ENCODE measurements around the gene LEF1. TPM values are rescaled to one million over a fixed set of nuclear protein-coding genes. Genes with fewer than 3 reads are reported as not detected.

LEF1 gene
- total RNA-seq, result 100 to 1,000 TPM; 111 to 122 TPM

DNA sequence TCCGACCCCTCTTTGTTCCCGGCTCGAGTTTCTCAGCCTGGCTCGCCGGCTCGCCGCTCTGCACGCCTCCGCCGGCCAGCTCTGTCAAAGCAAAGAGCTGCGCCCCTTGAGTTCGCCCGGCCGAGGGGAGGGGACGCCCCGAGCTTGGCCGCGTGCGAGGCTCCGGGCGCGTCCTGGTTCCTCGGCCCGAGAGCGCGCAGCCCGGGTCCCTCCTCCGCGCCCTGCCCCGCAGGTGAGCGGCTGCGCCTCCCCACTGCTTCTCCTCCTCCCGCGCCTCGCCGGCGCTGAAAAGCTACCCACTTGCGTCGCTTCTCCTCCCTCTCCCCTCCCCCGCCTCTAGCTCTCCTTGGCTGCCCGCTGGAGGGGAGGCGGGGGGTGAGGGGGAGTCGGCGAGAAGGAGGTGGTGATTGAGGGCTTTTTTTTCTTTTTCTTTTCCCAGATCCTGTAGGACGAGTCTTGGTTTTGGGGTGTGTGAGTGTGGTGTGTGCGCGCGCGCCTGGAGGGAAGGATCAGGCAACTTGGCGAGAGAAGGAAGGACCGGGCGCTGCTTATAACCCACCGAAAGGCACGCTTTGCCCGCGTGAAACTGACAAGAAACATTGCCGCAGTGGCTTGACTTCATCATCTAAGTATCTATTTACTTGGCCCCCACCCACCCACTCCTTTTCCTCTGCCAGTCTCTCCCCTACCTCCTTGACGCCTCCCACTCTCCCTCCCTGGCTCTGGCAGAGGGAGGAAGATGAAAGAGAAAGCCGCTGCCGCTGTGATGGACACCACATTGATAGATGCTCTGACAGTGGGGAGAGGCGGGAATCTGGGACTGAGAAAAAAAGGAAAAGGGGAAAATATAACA is at the start of gene LEF1:
TSS of gene LEF1 (minus strand) at position 262 of the 853 bp plus-strand sequence. CDS start 1,165 bp downstream, outside the sequence.
- peaks cover 19% of the 10 kb centered on the region for H3K36me3 Mint-ChIP-seq
- H3K4me1 Mint-ChIP-seq (ENCODE audit: low read depth), result peaks cover 33% of the 10 kb centered on the region
- H3K9me3 Mint-ChIP-seq, result no peaks in the 10 kb centered on the region
- intact Hi-C loops (cut with micrococcal nuclease), result loop anchor here (2.0 to 10.0 kb wide), 4 partner anchors 186 to 1396 kb away; partner anchors contain the start of gene MCUB
- peaks cover 9% of the 10 kb centered on the region for H3K27me3 Mint-ChIP-seq
- peak; percentile 81 for DNase-seq
- H3K27ac Mint-ChIP-seq, result peak within 1 kb of the TSS; percentile 94
- POLR2A ChIA-PET, result interaction anchor here (0.6 to 3.9 kb wide), 16 partner anchors 9 to 482 kb away, joined by 3 to 18 read pairs (median 3); partner anchors contain the start of genes OSTC and RPL34
- peak within 1 kb of the TSS; percentile 85 for H3K4me3 Mint-ChIP-seq
- CTCF ChIA-PET, result interaction anchor here (1.0 to 4.4 kb wide), 5 partner anchors 10 to 145 kb away, joined by 3 to 19 read pairs (median 6); no protein-coding TSS in a partner anchor

DNA sequence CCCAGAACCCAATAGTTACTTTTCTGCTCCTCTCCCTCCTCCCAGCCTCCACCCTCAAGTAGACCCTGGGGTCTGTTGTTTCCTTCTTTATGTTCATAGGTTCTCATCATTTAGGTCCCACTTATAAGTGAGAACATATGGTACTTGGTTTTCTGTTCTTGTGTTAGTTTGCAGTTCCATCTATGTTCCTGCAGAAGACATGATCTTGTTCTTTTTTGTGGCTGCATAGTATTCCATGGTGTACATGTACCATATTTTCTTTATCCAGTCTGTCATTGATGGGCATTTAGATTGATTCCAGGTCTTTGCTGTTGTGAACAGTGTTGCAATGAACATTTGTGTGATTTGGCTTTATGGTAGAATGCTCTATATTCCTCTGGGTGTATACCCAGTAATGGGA is 47.8 kb upstream of the LEF1 start:
- intact Hi-C loops (cut with micrococcal nuclease), result no loop called here
- H3K36me3 Mint-ChIP-seq, result peaks cover 4% of the 10 kb centered on the region

DNA sequence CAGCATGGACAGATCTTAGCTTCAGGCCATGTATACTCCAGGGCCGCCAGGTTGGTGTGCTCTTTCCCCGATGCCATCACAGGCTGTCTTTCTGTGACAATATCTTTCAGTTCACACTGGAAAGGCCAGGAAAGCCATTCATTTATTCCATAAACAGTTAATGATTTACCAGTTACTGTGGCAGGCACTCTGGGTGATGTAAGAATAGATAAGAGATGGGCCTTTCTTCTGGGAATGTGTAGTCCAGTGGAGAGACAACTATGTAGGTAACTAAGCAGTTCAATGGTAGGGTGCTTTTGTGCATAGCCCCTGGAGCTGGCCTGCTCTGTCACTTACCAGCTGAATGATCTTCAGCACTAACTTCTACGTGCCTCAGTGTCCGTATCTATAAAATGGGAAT is 46.3 kb upstream of the LEF1 start:
- H3K4me1 Mint-ChIP-seq (ENCODE audit: low read depth), result peaks cover 9% of the 10 kb centered on the region
- no peak overlapping the region for H3K4me3 Mint-ChIP-seq
- ChIA-PET POLR2A (interaction anchor here (0.5 kb wide), 1 partner anchor 380 kb away, joined by 4 read pairs; no protein-coding TSS in a partner anchor), CTCF (no interaction called here)
- peaks cover 4% of the 10 kb centered on the region for H3K9me3 Mint-ChIP-seq
- no peaks in the 10 kb centered on the region for H3K27me3 Mint-ChIP-seq
- intact Hi-C loops (cut with micrococcal nuclease), result no loop called here
- H3K27ac Mint-ChIP-seq, result no peak overlapping the region
- H3K36me3 Mint-ChIP-seq, result peaks cover 4% of the 10 kb centered on the region
- DNase-seq, result no peak

More for the DNA sequence above, 47.8 kb upstream of the LEF1 start:
- H3K27ac Mint-ChIP-seq, result no peak overlapping the region
- no peak overlapping the region for H3K4me3 Mint-ChIP-seq
- H3K27me3 Mint-ChIP-seq, result no peaks in the 10 kb centered on the region
- ChIA-PET POLR2A (no interaction called here), CTCF (no interaction called here)
- peaks cover 3% of the 10 kb centered on the region for H3K4me1 Mint-ChIP-seq (ENCODE audit: low read depth)
- H3K9me3 Mint-ChIP-seq, result peaks cover 4% of the 10 kb centered on the region
- DNase-seq, result no peak

DNA sequence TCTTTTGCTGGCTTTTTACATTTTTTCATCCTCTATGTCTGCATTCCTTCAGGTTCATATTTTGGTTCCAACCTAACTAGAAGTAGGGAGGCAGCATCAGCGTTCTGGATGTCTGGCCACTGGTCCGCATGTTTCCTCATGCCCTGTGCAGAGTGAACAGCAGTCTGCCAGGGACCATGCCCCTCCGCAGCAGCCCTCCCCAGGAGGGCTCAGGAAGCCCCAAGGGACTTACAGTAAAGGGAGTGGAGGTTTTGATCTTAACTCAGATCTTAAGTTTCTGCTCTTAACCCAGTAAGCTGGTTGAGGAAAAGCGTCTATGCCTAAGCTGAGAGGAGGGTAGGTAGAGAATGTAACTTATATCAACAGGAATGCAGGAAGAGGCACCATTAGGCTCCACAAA is 45.0 kb upstream of the LEF1 start:
- Mint-ChIP-seq H3K27ac (no peak overlapping the region), H3K36me3 (peaks cover 4% of the 10 kb centered on the region), H3K4me1 (ENCODE audit: low read depth) (peaks cover 9% of the 10 kb centered on the region), H3K27me3 (no peaks in the 10 kb centered on the region), H3K9me3 (peaks cover 4% of the 10 kb centered on the region), H3K4me3 (no peak overlapping the region)
- ChIA-PET POLR2A (no interaction called here), CTCF (no interaction called here)
- DNase-seq, result no peak
- intact Hi-C loops (cut with micrococcal nuclease), result loop anchor here (5.0 kb wide), 1 partner anchor 214 kb away; no protein-coding TSS in a partner anchor

DNA sequence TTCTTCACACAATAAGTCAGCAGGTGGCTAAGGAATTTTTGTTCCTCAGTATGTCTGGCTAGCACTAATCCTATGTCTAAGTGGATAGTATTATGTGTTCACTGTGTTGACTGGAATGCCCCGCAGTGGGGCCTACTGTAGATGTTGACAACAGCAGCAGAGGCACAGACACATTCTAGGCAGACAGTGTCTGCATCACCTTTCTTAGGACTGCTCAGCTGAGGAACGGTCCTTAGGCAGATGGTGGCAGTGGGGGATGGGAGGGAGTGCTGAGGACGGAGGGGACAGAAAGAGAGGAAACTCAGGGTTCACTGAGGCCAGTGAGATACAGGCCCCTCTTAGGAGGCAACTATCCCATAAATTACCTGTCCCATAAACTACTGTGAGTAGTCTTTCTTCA is 44.6 kb upstream of the LEF1 start:
- ChIA-PET POLR2A (no interaction called here), CTCF (no interaction called here)
- DNase-seq, result no peak
- Mint-ChIP-seq H3K9me3 (peaks cover 4% of the 10 kb centered on the region), H3K36me3 (peaks cover 4% of the 10 kb centered on the region), H3K4me1 (ENCODE audit: low read depth) (peaks cover 9% of the 10 kb centered on the region), H3K27ac (no peak overlapping the region), H3K27me3 (no peaks in the 10 kb centered on the region), H3K4me3 (no peak overlapping the region)
- intact Hi-C loops (cut with micrococcal nuclease), result loop anchor here (5.0 kb wide), 1 partner anchor 214 kb away; no protein-coding TSS in a partner anchor

DNA sequence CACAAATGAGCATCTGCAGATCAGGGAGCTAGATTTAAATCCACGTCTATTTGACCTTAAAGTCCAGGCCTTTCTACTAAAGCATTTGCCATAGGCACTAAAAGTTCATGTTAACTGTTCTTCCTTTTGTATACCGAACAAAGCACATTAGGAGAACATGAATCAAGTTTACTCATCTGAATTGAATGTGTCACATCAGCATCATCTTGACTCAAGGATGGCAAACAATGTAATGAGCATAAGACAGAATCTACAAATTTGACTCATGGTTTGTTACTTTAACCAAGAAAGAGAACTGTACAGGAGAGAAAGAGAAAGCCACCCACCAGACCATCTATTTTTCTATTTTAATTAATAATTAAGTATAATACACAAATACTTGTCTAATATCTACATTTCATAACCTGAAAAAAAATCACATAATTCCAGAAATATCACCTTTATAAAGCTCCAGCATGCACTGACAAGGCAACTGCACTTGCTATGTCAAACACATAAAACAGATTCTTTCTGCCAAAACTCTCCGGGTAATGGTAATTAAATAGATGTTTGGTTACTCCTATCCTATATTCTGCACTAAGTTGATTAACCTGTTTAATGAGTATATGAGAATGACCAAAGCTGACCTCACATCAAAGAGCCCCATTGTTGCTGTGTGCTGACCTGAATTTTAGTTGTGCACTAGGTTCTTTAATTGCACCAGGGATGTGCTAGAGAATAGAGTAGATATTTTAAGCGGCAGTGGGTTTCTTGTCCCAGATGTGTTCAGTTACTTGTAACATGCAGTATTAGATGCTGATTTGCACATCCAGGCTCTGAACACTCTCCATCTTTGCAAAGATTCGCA is 42.5 kb upstream of the LEF1 start:
- Mint-ChIP-seq H3K4me3 (no peak overlapping the region), H3K27me3 (no peaks in the 10 kb centered on the region), H3K4me1 (ENCODE audit: low read depth) (peaks cover 9% of the 10 kb centered on the region), H3K9me3 (no peaks in the 10 kb centered on the region), H3K36me3 (no peaks in the 10 kb centered on the region), H3K27ac (no peak overlapping the region)
- POLR2A ChIA-PET, result no interaction called here
- CTCF ChIA-PET, result no interaction called here
- DNase-seq, result no peak
- intact Hi-C loops (cut with micrococcal nuclease), result loop anchor here (5.0 kb wide), 1 partner anchor 216 kb away; no protein-coding TSS in a partner anchor

DNA sequence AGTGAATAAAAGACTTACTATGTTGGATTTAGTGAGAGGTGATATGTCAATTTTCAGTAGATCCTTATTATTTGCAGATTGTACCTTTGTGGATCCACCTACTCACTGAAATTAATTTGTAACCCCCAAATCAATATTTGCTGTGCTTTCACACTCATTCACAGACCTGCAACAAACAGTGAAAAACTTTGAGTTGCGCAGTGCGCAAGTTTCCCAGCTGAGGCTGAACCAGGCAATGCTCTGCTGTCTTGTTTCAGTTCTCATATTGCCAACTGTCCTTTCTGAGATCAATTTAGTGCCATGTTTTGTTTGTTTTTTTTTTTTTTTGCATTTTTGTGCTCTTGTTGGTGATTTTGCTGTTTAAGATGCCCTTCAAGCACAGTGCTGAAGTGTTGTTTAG is 40.8 kb upstream of the LEF1 start:
- Mint-ChIP-seq H3K27me3 (no peaks in the 10 kb centered on the region), H3K27ac (no peak overlapping the region), H3K4me3 (no peak overlapping the region), H3K9me3 (no peaks in the 10 kb centered on the region), H3K36me3 (no peaks in the 10 kb centered on the region), H3K4me1 (ENCODE audit: low read depth) (peaks cover 20% of the 10 kb centered on the region)
- POLR2A ChIA-PET, result no interaction called here
- intact Hi-C loops (cut with micrococcal nuclease), result no loop called here
- no peak for DNase-seq
- CTCF ChIA-PET, result no interaction called here

DNA sequence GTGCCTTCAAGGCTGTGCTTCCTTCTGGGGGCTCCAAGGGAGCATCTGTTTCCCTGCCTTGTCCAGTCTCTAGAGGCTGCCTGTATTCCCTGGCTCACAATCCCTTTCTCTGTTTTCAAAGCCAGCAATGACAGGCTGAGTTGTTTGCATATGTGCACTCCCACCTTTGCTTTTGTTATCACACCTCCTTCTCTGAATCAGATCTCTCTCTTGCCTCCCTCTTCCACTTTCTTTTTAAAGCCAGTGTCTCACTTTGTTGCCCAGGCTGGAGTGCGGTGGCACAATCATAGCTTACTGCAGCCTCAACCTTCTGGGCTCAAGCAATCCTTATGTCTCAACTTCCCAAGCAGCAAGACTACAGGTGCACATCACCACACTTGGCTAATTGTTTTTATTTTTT is 37.1 kb upstream of the LEF1 start:
- Mint-ChIP-seq H3K4me1 (ENCODE audit: low read depth) (peaks cover 21% of the 10 kb centered on the region), H3K27ac (peak overlapping the region; percentile 12), H3K9me3 (no peaks in the 10 kb centered on the region), H3K27me3 (no peaks in the 10 kb centered on the region), H3K4me3 (no peak overlapping the region), H3K36me3 (peaks cover 3% of the 10 kb centered on the region)
- POLR2A ChIA-PET, result no interaction called here
- intact Hi-C loops (cut with micrococcal nuclease), result no loop called here
- DNase-seq, result peak; percentile 34
- CTCF ChIA-PET, result no interaction called here

DNA sequence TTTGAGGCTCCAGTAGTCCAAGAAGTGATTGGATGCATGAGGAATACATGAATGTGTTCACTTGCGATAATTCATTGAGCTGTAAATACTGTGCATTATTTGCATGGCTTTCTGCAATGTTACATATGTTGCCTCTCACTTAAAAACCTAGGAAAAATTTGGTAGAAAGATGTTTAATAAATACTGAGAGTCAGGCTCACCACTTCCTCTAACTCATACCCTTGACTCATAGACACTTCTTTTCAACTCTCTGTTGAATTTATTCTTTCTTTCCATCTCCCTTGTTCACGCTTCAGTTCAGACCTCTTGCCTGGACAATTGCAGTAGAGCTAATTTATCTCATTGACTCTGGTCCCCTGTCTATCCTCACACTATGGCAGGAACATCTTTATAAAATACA is 35.8 kb upstream of the LEF1 start:
- intact Hi-C loops (cut with micrococcal nuclease), result no loop called here
- Mint-ChIP-seq H3K9me3 (no peaks in the 10 kb centered on the region), H3K27ac (no peak overlapping the region), H3K4me1 (ENCODE audit: low read depth) (peaks cover 19% of the 10 kb centered on the region), H3K4me3 (no peak overlapping the region), H3K36me3 (peaks cover 3% of the 10 kb centered on the region), H3K27me3 (no peaks in the 10 kb centered on the region)
- DNase-seq, result no peak
- ChIA-PET CTCF (no interaction called here), POLR2A (no interaction called here)

DNA sequence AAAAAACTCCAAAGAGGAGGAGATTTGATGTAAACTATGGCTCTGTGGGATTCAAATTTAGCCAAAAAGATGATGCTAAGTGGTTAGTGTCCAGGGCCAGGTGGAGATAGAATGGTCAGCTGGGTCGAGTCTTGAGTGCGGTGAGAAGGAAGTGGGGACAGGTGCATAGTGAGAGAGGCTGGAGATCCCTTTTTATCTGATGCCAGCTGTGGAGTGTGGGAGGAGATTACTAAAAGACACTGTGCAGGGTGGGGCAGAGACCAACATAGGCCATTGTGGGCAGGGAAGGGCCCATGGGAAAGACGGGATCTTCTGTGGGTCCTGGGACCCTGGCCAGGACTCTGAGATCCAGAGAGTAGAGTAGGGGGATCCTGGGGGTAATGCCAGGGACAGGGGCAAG is 34.6 kb upstream of the LEF1 start:
- ChIA-PET POLR2A (no interaction called here), CTCF (interaction anchor here (0.6 kb wide), 1 partner anchor 634 kb away, joined by 3 read pairs; no protein-coding TSS in a partner anchor)
- no peaks in the 10 kb centered on the region for H3K9me3 Mint-ChIP-seq
- H3K4me3 Mint-ChIP-seq, result no peak overlapping the region
- intact Hi-C loops (cut with micrococcal nuclease), result no loop called here
- no peaks in the 10 kb centered on the region for H3K27me3 Mint-ChIP-seq
- H3K36me3 Mint-ChIP-seq, result peaks cover 3% of the 10 kb centered on the region
- peaks cover 19% of the 10 kb centered on the region for H3K4me1 Mint-ChIP-seq (ENCODE audit: low read depth)
- no peak overlapping the region for H3K27ac Mint-ChIP-seq
- DNase-seq, result no peak

DNA sequence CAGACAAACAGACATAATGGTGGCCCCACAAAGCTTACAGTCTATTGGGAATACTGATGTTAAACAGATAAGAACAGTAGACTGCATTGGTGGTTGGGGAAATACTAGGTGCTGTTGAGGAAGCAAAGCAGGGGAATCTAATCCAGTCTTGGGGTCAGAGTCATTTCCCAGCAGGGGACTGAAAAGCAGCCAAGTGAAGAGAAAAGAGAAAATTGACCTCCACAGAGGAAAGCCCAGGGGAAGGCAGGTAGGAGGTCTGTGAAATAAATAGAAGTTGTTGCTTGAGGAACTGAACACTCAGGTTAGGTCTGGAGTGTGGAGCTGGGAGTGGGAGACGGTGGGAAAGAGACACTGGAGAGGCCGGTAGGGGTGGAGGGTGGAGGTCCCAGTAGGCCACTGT is 33.0 kb upstream of the LEF1 start:
- Mint-ChIP-seq H3K9me3 (no peaks in the 10 kb centered on the region), H3K36me3 (peaks cover 3% of the 10 kb centered on the region), H3K4me1 (ENCODE audit: low read depth) (peaks cover 19% of the 10 kb centered on the region), H3K27me3 (no peaks in the 10 kb centered on the region), H3K4me3 (no peak overlapping the region), H3K27ac (no peak overlapping the region)
- intact Hi-C loops (cut with micrococcal nuclease), result no loop called here
- POLR2A ChIA-PET, result no interaction called here
- DNase-seq, result no peak
- CTCF ChIA-PET, result no interaction called here

DNA sequence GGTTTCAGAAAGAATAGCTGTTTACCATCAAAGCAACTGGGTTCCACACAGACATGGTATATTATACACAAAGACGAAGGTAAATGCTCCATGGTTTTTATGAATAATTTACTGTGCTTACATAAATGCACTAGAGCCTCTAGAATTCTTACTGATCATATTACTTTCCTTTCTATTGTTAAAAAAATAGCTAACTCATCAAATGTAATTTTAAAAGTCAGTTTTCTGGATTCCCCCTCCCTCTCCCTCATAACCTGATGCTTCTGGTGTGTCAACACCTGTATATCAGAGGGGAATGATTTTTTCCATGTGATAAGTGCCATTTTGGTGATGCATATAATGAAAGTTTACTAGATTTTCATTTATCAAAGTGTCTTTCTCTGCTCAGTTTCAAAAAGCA is 31.1 kb upstream of the LEF1 start:
- intact Hi-C loops (cut with micrococcal nuclease), result no loop called here
- POLR2A ChIA-PET, result no interaction called here
- H3K27me3 Mint-ChIP-seq, result no peaks in the 10 kb centered on the region
- DNase-seq, result no peak
- H3K9me3 Mint-ChIP-seq, result no peaks in the 10 kb centered on the region
- peaks cover 12% of the 10 kb centered on the region for H3K4me1 Mint-ChIP-seq (ENCODE audit: low read depth)
- no peak overlapping the region for H3K4me3 Mint-ChIP-seq
- no peak overlapping the region for H3K27ac Mint-ChIP-seq
- H3K36me3 Mint-ChIP-seq, result peaks cover 3% of the 10 kb centered on the region
- CTCF ChIA-PET, result interaction anchor here (0.7 kb wide), 1 partner anchor 231 kb away, joined by 3 read pairs; no protein-coding TSS in a partner anchor
